Liver (tissue), 9 donors: ENCODE data around the gene CDON. TPM values are rescaled to one million over a fixed set of nuclear protein-coding genes. Genes with fewer than 3 reads are reported as not detected.
A peak's percentile ranks its signal among the peaks of the same experiment; 100 is the strongest.

Experiments used
- DNase-seq: peaks from one replicate; pipeline ENCODE4 v3.0.0-alpha.2; 2017; ENCODE audit warnings: low spot score
- H3K27ac ChIP-seq, 2 donors: one replicate each; pipeline ENCODE4 v1.7.0; 2013; ENCODE audit warnings: inconsistent platforms in 2 of 2, low read length in 2 of 2, control low read depth in 1 of 2, low read depth in 1 of 2, mild to moderate bottlenecking in 1 of 2
- H3K27me3 ChIP-seq, 4 donors: one replicate each; pipeline versions ENCODE4 v1.6.1 to v1.7.0; 2013; ENCODE audit warnings: low read length in 3 of 4, inconsistent platforms in 1 of 4, mild to moderate bottlenecking in 1 of 4, moderate library complexity in 1 of 4; ENCODE audit not compliant: control insufficient read depth in 4 of 4, insufficient read depth in 4 of 4
- H3K36me3 ChIP-seq, 4 donors: one replicate each; pipeline versions ENCODE4 v1.6.1 to v1.7.0; 2013; ENCODE audit warnings: low read length in 3 of 4, mild to moderate bottlenecking in 3 of 4, low read depth in 1 of 4, moderate library complexity in 1 of 4; ENCODE audit not compliant: control insufficient read depth in 4 of 4, insufficient read depth in 3 of 4
- H3K4me1 ChIP-seq, 4 donors: one replicate each; pipeline versions ENCODE4 v1.6.1 to v1.7.0; 2013; ENCODE audit warnings: low read length in 3 of 4, mild to moderate bottlenecking in 3 of 4, moderate library complexity in 1 of 4; ENCODE audit not compliant: control insufficient read depth in 4 of 4, insufficient read depth in 4 of 4
- H3K4me3 ChIP-seq, 3 donors: one replicate each; pipeline versions ENCODE4 v1.6.1 to v1.7.0; 2013; ENCODE audit warnings: low read length in 3 of 3, control low read depth in 1 of 3, low read depth in 1 of 3, mild to moderate bottlenecking in 1 of 3
- H3K9ac ChIP-seq, 2 donors: one replicate each; pipeline ENCODE4 v1.7.0; 2013; ENCODE audit warnings: low read length in 2 of 2, mild to moderate bottlenecking in 2 of 2, moderate library complexity in 2 of 2, control low read depth in 1 of 2, low read depth in 1 of 2
- H3K9me3 ChIP-seq, 4 donors: one replicate each; pipeline versions ENCODE4 v1.6.1 to v1.7.0; 2013; ENCODE audit warnings: low read length in 3 of 4; ENCODE audit not compliant: control insufficient read depth in 4 of 4
- ATF3 ChIP-seq: IDR thresholded peaks from 2 replicates; pipeline ENCODE4 v1.6.1; 2016; ENCODE audit warnings: antibody characterized with exemption
- CTCF ChIP-seq: fragments of 150-350 bp; IDR thresholded peaks from 2 replicates; pipeline ENCODE4 v1.5.1; 2017; ENCODE audit warnings: improper control_type of control experiment, low read depth, low read length; ENCODE audit not compliant: missing input control
- FOXA1 ChIP-seq: IDR thresholded peaks from 2 replicates; pipeline ENCODE4 v1.6.1; 2016; ENCODE audit warnings: antibody characterized with exemption
- GABPA ChIP-seq, 2 donors: IDR thresholded peaks in 1 of 2; conservative IDR thresholded peaks in 1 of 2; 2 replicates each; pipeline ENCODE4 v1.6.1; 2016; ENCODE audit warnings: antibody characterized with exemption in 2 of 2, mild to moderate bottlenecking in 1 of 2, moderate library complexity in 1 of 2
- HNF4G ChIP-seq: IDR thresholded peaks from 2 replicates; pipeline ENCODE4 v1.6.1; 2016; ENCODE audit warnings: antibody characterized with exemption
- JUND ChIP-seq, 2 donors: IDR thresholded peaks; 2 replicates each; pipeline ENCODE4 v1.6.1; 2016; ENCODE audit warnings: antibody characterized with exemption in 2 of 2
- REST ChIP-seq: IDR thresholded peaks from 2 replicates; pipeline ENCODE4 v1.6.1; 2016; ENCODE audit warnings: antibody characterized with exemption, mild to moderate bottlenecking
- RXRA ChIP-seq, 2 donors: IDR thresholded peaks; 2 replicates each; pipeline ENCODE4 v1.6.1; 2017 to 2018; ENCODE audit warnings: antibody characterized with exemption in 2 of 2, mild to moderate bottlenecking in 1 of 2
- SP1 ChIP-seq: IDR thresholded peaks from 2 replicates; pipeline ENCODE4 v1.6.1; 2018; ENCODE audit warnings: antibody characterized with exemption, mild to moderate bottlenecking
- WGBS: extraction: QIAGEN DNeasy Blood & Tissue Kit; methylation state at CpG from one replicate; pipeline ENCODE4 v1.1.7; 2013; 5-methylcytosine and 5-hydroxymethylcytosine counted together
- polyA plus RNA-seq, 2 donors: library from polyadenylated mRNA; stranded (reverse) in 1 of 2; unstranded in 1 of 2; fragments of 200-250 nt in 1 of 2; fragments of >200 nt in 1 of 2; fragmentation: Nextera tagmentation in 1 of 2; extraction: Ambion mirVana in 1 of 2; gene quantifications; one replicate each; pipeline versions ENCODE4 v1.2.1 to v1.2.3, GENCODE V29; 2013 to 2015
- total RNA-seq, 2 donors: library from RNA; depleted of rRNA; stranded (reverse); fragments of >200 nt; gene quantifications; one replicate each; pipeline ENCODE4 v1.2.3, GENCODE V29; 2014
- donor health status: healthy.
- donor health status: healthy.
- donor health status: healthy.
- donor health status: healthy.
- donor health status: healthy.

Gene CDON
- total and polyA plus RNA-seq, 4 donors = 0.69 to 7.4 (median 3.9) TPM

- no peak overlapping the region for H3K27ac ChIP-seq
- H3K4me1 ChIP-seq = no peaks in the 10 kb centered on the region
- H3K36me3 ChIP-seq = no peaks in the 10 kb centered on the region
- 92% methylated on average over 24 of the region's 24 CpGs for WGBS
- no peaks in the 10 kb centered on the region for H3K27me3 ChIP-seq
- TF ChIP-seq CTCF (no peak), RXRA (IDR thresholded peaks at IDR 0.05) (no peak), ATF3 (no peak), GABPA (IDR thresholded peaks at IDR 0.05 in 1 of 2, conservative IDR thresholded peaks at IDR 0.05 in 1 of 2) (no peak), SP1 (no peak), JUND (IDR thresholded peaks at IDR 0.05) (no peak), HNF4G (no peak)
- no peak overlapping the region for H3K4me3 ChIP-seq
- peak; percentile 27 for DNase-seq
- H3K9ac ChIP-seq = no peak overlapping the region
- H3K9me3 ChIP-seq = no peaks in the 10 kb centered on the region
Measured at GRCh38 chr11:125947419-125948277, 115.0 kb downstream of the CDON start.

- Histone ChIP-seq H3K9me3 (no peaks in the 10 kb centered on the region), H3K27ac (no peak overlapping the region), H3K36me3 (no peaks in the 10 kb centered on the region), H3K4me3 (no peak overlapping the region), H3K9ac (no peak overlapping the region), H3K27me3 (no peaks in the 10 kb centered on the region), H3K4me1 (peaks cover 0 to 5% (median 1%) of the 10 kb centered on the region in 4 donors)
- no peak for TF ChIP-seq CTCF
- TF ChIP-seq FOXA1 = no peak
- TF ChIP-seq REST = no peak
- no peak for TF ChIP-seq JUND (IDR thresholded peaks at IDR 0.05)
- peak; percentile 25 for DNase-seq
- 95% methylated on average over 14 of the region's 14 CpGs for WGBS
Measured at GRCh38 chr11:125946712-125947418, 115.8 kb downstream of the CDON start.
